IPS DF 6.9 (cell line): ENCODE measurements around the gene ACTR3C.

Experiments used
- DNase-seq: peaks from one replicate; pipeline ENCODE4 v3.0.0-alpha.2; 2013; ENCODE audit warnings: low read depth, low spot score
- H3K27ac ChIP-seq: one replicate; pipeline ENCODE4 v1.5.1; 2013; ENCODE audit warnings: low read length, control low read depth
- H3K27me3 ChIP-seq: 2 replicates; pipeline ENCODE4 v1.6.1; 2013; ENCODE audit warnings: mild to moderate bottlenecking, low read length; ENCODE audit not compliant: control insufficient read depth, insufficient read depth
- H3K36me3 ChIP-seq: 2 replicates; pipeline ENCODE4 v1.6.1; 2013; ENCODE audit warnings: low read length; ENCODE audit not compliant: control insufficient read depth, insufficient read depth
- H3K4me1 ChIP-seq: 2 replicates; pipeline ENCODE4 v1.6.1; 2013; ENCODE audit warnings: low read length; ENCODE audit not compliant: control insufficient read depth, insufficient read depth
- H3K4me3 ChIP-seq: 2 replicates; pipeline ENCODE4 v1.5.1; 2013; ENCODE audit warnings: mild to moderate bottlenecking, low read length
- H3K9me3 ChIP-seq: 2 replicates; pipeline ENCODE4 v1.6.1; 2013; ENCODE audit warnings: low read length, inconsistent platforms; ENCODE audit not compliant: control insufficient read depth, insufficient read depth
- WGBS: extraction: QIAGEN DNeasy Blood & Tissue Kit; methylation state at CpG from one replicate; pipeline ENCODE4 v1.1.7; 2013; ENCODE audit warnings: mixed read lengths, missing lambda C conversion rate; ENCODE audit not compliant: insufficient read length, insufficient coverage; 5-methylcytosine and 5-hydroxymethylcytosine counted together

The ACTR3C gene

GRCh38 chr7:150322833-150323681, at the start of gene ACTR3C, which contains the start of gene LRRC61:
Gene ACTR3C, minus strand, starts transcription at chr7:150323545. Its CDS starts 28,249 bp downstream, at chr7:150295296.
Gene LRRC61, plus strand, starts transcription at chr7:150323355. Its CDS starts 13,507 bp downstream, at chr7:150336862.
- Histone ChIP-seq H3K9me3 (no peaks in the 10 kb centered on the region), H3K27ac (no peak within 1 kb of the TSS), H3K4me1 (no peaks in the 10 kb centered on the region), H3K4me3 (peak within 1 kb of the TSS; percentile 44; the same call in 1 of the 2 replicates), H3K27me3 (no peaks in the 10 kb centered on the region), H3K36me3 (no peaks in the 10 kb centered on the region)
- no CpG with 5 or more reads among the region's 82 CpGs for WGBS
- DNase-seq: no peak

- Histone ChIP-seq H3K9me3 (no peaks in the 10 kb centered on the region), H3K36me3 (peaks cover 31% of the 10 kb centered on the region), H3K4me1 (peaks cover 10% of the 10 kb centered on the region), H3K4me3 (no peak overlapping the region), H3K27me3 (no peaks in the 10 kb centered on the region), H3K27ac (no peak overlapping the region)
- no CpG with 5 or more reads among the region's 79 CpGs for WGBS
- no peak for DNase-seq
These were observed 49.1 kb upstream of the ACTR3C start for GRCh38 chr7:150372271-150373048.

GRCh38 chr7:150371996-150372270, 48.6 kb upstream of the ACTR3C start:
- Histone ChIP-seq H3K9me3 (no peaks in the 10 kb centered on the region), H3K4me3 (no peak overlapping the region), H3K27ac (no peak overlapping the region), H3K36me3 (peaks cover 31% of the 10 kb centered on the region), H3K4me1 (peaks cover 10% of the 10 kb centered on the region), H3K27me3 (no peaks in the 10 kb centered on the region)
- WGBS: no CpG with 5 or more reads among the region's 30 CpGs
- DNase-seq: no peak

GRCh38 chr7:150371131-150371995, 48.0 kb upstream of the ACTR3C start:
- H3K27me3 ChIP-seq: no peaks in the 10 kb centered on the region
- H3K4me1 ChIP-seq: peaks cover 10% of the 10 kb centered on the region
- no peaks in the 10 kb centered on the region for H3K9me3 ChIP-seq
- H3K36me3 ChIP-seq: peaks cover 31% of the 10 kb centered on the region
- H3K4me3 ChIP-seq: no peak overlapping the region
- no CpG with 5 or more reads among the region's 48 CpGs for WGBS
- no peak overlapping the region for H3K27ac ChIP-seq
- no peak for DNase-seq

GRCh38 chr7:150370612-150371071, 47.3 kb upstream of the ACTR3C start:
- H3K9me3 ChIP-seq: no peaks in the 10 kb centered on the region
- H3K27me3 ChIP-seq: no peaks in the 10 kb centered on the region
- DNase-seq: no peak
- H3K4me3 ChIP-seq: no peak overlapping the region
- WGBS: no CpG with 5 or more reads among the region's 3 CpGs
- H3K36me3 ChIP-seq: peaks cover 31% of the 10 kb centered on the region
- no peak overlapping the region for H3K27ac ChIP-seq
- peaks cover 10% of the 10 kb centered on the region for H3K4me1 ChIP-seq

DNA sequence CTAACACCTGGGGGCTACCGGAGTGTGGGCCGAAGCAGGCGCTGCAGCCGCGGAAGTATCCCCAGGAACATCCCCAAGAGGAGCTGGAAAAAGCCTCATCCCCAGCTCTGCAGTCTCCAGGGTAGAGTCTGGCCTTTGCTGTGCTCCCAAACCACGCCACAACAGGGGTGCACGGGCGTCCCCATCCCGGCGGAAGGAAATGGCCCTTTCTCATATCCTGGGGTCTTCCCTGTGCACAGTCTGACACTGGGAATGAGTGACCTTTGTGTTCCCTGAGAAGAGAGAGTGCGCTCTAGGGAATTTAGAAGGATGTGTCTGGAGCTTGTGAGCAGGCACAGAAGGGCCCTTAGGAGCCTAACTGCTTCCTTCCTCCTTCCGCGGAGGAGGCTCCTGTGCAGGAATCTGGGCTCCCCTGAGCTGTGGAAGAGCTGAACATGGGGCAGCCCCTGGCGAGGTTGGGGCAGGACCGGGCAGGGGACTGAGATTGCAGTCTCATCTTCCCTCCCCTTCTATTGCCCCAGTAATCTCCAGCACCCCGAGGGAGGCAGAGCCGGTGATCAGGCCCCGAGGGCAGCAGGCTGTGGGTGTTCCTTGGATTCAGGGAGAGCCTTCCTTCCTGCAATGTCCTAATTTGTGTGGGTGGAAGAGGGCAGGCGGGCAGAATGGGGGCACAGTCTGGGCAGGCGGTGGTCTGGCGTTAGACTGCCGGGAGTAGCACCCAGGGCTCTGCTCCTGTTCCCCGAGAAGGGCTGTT, 46.6 kb upstream of the ACTR3C start:
- no peaks in the 10 kb centered on the region for H3K27me3 ChIP-seq
- no peak for DNase-seq
- peak overlapping the region; percentile 88; the same call in 1 of the 2 replicates for H3K4me3 ChIP-seq
- no peaks in the 10 kb centered on the region for H3K9me3 ChIP-seq
- H3K4me1 ChIP-seq: peaks cover 10% of the 10 kb centered on the region
- WGBS: no CpG with 5 or more reads among the region's 23 CpGs
- H3K27ac ChIP-seq: no peak overlapping the region
- H3K36me3 ChIP-seq: peaks cover 31% of the 10 kb centered on the region

DNA sequence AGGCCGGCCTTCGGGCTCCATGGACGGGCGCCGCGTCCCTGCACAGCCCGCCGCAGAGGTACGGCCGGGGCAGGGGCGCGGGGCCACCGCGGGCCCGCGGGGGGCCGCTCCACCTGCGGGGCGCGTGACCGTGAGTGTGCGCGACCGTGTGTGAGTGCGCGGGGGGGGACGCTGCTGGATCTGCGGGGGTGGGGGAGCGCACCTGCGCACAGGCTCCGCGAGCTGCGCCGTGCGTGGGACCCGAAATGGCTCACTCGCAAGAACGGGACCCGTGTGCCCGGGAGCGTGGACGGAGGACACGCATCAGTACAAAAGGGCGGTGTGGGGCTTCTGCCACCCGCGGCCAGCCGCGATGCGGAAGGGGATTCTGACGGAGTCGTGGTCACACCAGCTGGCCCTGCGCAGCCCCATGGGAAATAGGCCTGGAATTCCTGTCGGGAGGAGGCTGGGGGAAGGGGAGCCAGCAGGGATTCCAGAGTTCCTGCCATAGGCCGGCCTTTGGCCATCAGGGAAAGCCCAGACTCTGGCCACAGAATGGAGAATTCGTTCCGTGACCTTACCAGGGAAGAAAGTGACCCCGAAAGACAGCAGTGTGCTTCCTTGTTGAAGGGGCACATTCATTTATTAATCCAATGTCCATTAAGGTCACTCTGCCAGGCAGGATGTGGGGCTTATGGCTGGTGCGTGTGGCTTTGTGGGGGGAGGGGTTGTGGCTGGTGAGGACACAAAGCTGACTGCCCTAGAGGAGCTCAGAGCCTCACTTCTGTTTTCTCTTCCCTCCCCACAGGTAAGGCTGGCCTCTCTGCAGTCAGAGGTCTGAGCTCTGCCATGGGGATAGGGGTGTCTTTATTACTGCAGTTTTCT, 45.8 kb upstream of the ACTR3C start:
- no CpG with 5 or more reads among the region's 58 CpGs for WGBS
- H3K9me3 ChIP-seq: no peaks in the 10 kb centered on the region
- peaks cover 29% of the 10 kb centered on the region for H3K36me3 ChIP-seq
- DNase-seq: no peak
- H3K27me3 ChIP-seq: no peaks in the 10 kb centered on the region
- H3K4me3 ChIP-seq: peak overlapping the region; percentile 88
- H3K27ac ChIP-seq: no peak overlapping the region
- peaks cover 10% of the 10 kb centered on the region for H3K4me1 ChIP-seq

DNA sequence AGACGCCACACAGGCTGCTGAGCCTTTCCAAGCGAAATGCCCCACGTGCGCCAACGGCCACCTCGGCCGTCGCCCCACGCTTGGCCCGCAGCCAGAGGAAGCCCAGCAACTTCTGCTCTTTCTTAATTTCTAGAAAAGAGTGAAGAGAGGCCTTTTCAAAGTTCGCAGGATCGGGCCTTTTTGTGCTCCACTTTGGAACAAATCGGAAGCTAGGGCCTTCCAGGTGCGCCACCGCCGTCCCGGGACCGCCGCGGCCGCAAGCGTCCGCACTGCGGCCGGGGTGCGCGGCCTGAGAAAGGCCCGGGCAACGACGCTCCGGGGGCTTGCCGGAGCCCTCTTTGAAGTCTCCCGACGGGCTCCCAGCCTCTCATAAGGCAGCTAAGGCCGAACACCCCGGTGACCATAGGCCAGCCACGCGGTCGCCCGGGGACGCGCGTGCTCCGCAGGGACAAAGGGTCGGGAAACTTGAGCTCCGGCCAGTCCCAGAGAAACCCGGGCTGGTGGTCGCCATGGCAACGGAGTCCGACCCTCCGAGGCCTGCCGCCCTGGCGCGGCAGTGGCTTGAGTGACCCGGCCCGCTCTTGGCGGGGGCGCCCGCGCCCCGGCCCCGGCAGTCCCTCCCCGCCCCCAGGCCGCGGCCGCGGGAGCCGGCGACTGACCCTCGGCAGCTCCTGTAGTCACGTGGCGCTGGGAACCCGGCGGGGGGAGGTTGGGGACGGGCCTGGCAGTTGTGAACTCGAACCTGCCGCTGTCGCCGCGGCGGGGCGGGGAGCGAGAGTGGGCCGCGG, 44.9 kb upstream of the ACTR3C start, which contains the start of gene REPIN1:
TSS of gene REPIN1 (plus strand) at position 727 of the 788 bp plus-strand sequence. CDS start 890 bp downstream, outside the sequence.
- H3K27ac ChIP-seq: no peak within 1 kb of the TSS
- H3K4me3 ChIP-seq: peak within 1 kb of the TSS; percentile 88
- peaks cover 10% of the 10 kb centered on the region for H3K4me1 ChIP-seq
- H3K36me3 ChIP-seq: peaks cover 26% of the 10 kb centered on the region
- DNase-seq: no peak
- H3K27me3 ChIP-seq: no peaks in the 10 kb centered on the region
- H3K9me3 ChIP-seq: no peaks in the 10 kb centered on the region
- WGBS: no CpG with 5 or more reads among the region's 85 CpGs
